Endodermal cell (in vitro differentiated cells): Measurements from ENCODE around the gene FAM13C. TPM values are rescaled to one million over a fixed set of nuclear protein-coding genes. Genes with fewer than 3 reads are reported as not detected.

Experiments used
- DNase-seq: peaks from one replicate; pipeline ENCODE4 v3.0.0-alpha.2; 2017
- H3K27ac ChIP-seq: 2 replicates; pipeline ENCODE4 v1.5.1; 2013; ENCODE audit warnings: mild to moderate bottlenecking, low read depth, low read length, moderate library complexity
- H3K27me3 ChIP-seq: 2 replicates; pipeline ENCODE4 v1.6.1; 2013; ENCODE audit warnings: mild to moderate bottlenecking, low read length, moderate library complexity; ENCODE audit not compliant: insufficient read depth, control insufficient read depth, poor library complexity, severe bottlenecking
- H3K36me3 ChIP-seq: 2 replicates; pipeline ENCODE4 v1.7.0; 2013; ENCODE audit warnings: mild to moderate bottlenecking, low read length, moderate library complexity; ENCODE audit not compliant: control insufficient read depth, insufficient read depth
- H3K4me1 ChIP-seq: one replicate; pipeline ENCODE4 v1.7.0; 2013; ENCODE audit warnings: low read length; ENCODE audit not compliant: control insufficient read depth, insufficient read depth
- H3K4me3 ChIP-seq: 2 replicates; pipeline ENCODE4 v1.5.1; 2013; ENCODE audit warnings: mild to moderate bottlenecking, low read length, moderate library complexity
- H3K9ac ChIP-seq: 2 replicates; pipeline ENCODE4 v1.6.1; 2013; ENCODE audit warnings: mild to moderate bottlenecking, low read length, moderate library complexity; ENCODE audit not compliant: poor library complexity, severe bottlenecking; ENCODE audit errors: extremely low read depth
- H3K9me3 ChIP-seq: 2 replicates; pipeline ENCODE4 v1.6.1; 2013; ENCODE audit warnings: mild to moderate bottlenecking, low read length, moderate library complexity; ENCODE audit not compliant: control insufficient read depth
- H3K27ac Mint-ChIP-seq: 2 replicates; pipeline ENCODE4 v1.8.0; 2020; ENCODE audit warnings: mixed read lengths
- H3K27me3 Mint-ChIP-seq: 2 replicates; pipeline ENCODE4 v1.8.0; 2021; ENCODE audit warnings: mild to moderate bottlenecking, mixed read lengths; ENCODE audit not compliant: insufficient read depth
- H3K36me3 Mint-ChIP-seq: 2 replicates; pipeline ENCODE4 v1.8.0; 2020; ENCODE audit warnings: low read depth, mixed read lengths
- H3K4me1 Mint-ChIP-seq: 2 replicates; pipeline ENCODE4 v1.8.0; 2020; ENCODE audit warnings: mixed read lengths
- H3K4me3 Mint-ChIP-seq: 2 replicates; pipeline ENCODE4 v1.8.0; 2020; ENCODE audit warnings: mild to moderate bottlenecking, moderate library complexity, mixed read lengths
- H3K9me3 Mint-ChIP-seq: 2 replicates; pipeline ENCODE4 v1.8.0; 2020; ENCODE audit warnings: mild to moderate bottlenecking, mixed read lengths
- WGBS, 2 experiments: methylation state at CpG; one replicate each; pipeline versions ENCODE4 v1.1.5 to v1.1.7; 2013; ENCODE audit warnings: missing lambda C conversion rate in 2 of 2, mixed read lengths in 1 of 2; ENCODE audit not compliant: insufficient coverage in 1 of 2, insufficient read length in 1 of 2; 5-methylcytosine and 5-hydroxymethylcytosine counted together
- total RNA-seq, 2 donors: library from RNA; stranded (reverse); fragmentation: NEBNext Ultra II Directional in 1 of 2; extraction: Animal tissue kit (Norgen Biotek cat#: 25700) in 1 of 2; gene quantifications; 2 replicates in 1 of 2; 3 replicates in 1 of 2; pipeline ENCODE4 v1.2.1, GENCODE V29; 2021
- TF ChIP-seq, protein P1 (sequence below): fragments of 200-600 bp; sonication (generic); conservative IDR thresholded peaks from 2 replicates; pipeline ENCODE4 v1.5.0; 2021; ENCODE audit warnings: antibody characterized with exemption, mild to moderate bottlenecking

The FAM13C gene
- total RNA-seq, 2 donors from 2014 or later: 2.5 to 3.7 TPM

GRCh38 chr10:59358576-59358975 lies 3.8 kb downstream of the FAM13C start:
- no peak for DNase-seq
- H3K27ac Mint-ChIP-seq: no peak overlapping the region
- H3K4me1 ChIP-seq: peaks cover 10% of the 10 kb centered on the region

DNA sequence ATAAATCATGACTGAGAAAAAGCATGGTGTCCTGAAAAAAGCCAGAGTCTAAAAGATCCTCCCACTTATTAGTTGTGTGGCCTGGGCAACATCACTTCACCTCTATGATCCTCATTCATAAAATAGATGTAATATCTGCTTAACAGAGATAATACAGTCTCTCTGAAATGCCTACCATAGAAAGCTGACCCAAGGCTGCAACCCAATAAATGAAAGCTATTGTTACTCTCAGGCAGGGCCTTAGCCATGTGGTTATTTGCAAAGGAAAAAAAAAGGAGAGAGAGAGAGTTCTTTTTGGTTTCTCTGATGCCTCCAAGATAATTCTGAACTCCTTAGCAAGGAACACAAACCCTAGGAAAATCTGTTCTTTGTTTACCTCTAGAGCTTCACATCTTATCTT lies 7.9 kb downstream of the FAM13C start:
- Mint-ChIP-seq H3K9me3 (no peaks in the 10 kb centered on the region), H3K36me3 (peaks cover 2% of the 10 kb centered on the region), H3K4me1 (no peaks in the 10 kb centered on the region), H3K27me3 (peaks cover 7% of the 10 kb centered on the region), H3K27ac (no peak overlapping the region), H3K4me3 (no peak overlapping the region)
- H3K36me3 ChIP-seq: peaks cover 43% of the 10 kb centered on the region
- TF ChIP-seq, protein P1, sequence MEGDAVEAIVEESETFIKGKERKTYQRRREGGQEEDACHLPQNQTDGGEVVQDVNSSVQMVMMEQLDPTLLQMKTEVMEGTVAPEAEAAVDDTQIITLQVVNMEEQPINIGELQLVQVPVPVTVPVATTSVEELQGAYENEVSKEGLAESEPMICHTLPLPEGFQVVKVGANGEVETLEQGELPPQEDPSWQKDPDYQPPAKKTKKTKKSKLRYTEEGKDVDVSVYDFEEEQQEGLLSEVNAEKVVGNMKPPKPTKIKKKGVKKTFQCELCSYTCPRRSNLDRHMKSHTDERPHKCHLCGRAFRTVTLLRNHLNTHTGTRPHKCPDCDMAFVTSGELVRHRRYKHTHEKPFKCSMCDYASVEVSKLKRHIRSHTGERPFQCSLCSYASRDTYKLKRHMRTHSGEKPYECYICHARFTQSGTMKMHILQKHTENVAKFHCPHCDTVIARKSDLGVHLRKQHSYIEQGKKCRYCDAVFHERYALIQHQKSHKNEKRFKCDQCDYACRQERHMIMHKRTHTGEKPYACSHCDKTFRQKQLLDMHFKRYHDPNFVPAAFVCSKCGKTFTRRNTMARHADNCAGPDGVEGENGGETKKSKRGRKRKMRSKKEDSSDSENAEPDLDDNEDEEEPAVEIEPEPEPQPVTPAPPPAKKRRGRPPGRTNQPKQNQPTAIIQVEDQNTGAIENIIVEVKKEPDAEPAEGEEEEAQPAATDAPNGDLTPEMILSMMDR: no peak
- no peak overlapping the region for H3K4me3 ChIP-seq
- H3K9ac ChIP-seq: no peak overlapping the region
- DNase-seq: no peak
- H3K4me1 ChIP-seq: peaks cover 7% of the 10 kb centered on the region
- no peaks in the 10 kb centered on the region for H3K27me3 ChIP-seq
- H3K9me3 ChIP-seq: no peaks in the 10 kb centered on the region
- no peak overlapping the region for H3K27ac ChIP-seq

More at GRCh38 chr10:59358576-59358975, 3.8 kb downstream of the FAM13C start:
- H3K27me3 Mint-ChIP-seq: peaks cover 13% of the 10 kb centered on the region
- no peaks in the 10 kb centered on the region for H3K9me3 ChIP-seq
- TF ChIP-seq, protein P1: no peak
- H3K36me3 ChIP-seq: peaks cover 12% of the 10 kb centered on the region
- no peaks in the 10 kb centered on the region for H3K27me3 ChIP-seq
- H3K9ac ChIP-seq: no peak overlapping the region
- H3K27ac ChIP-seq: no peak overlapping the region
- no peaks in the 10 kb centered on the region for H3K9me3 Mint-ChIP-seq
- no peak overlapping the region for H3K4me3 Mint-ChIP-seq
- H3K4me3 ChIP-seq: peak overlapping the region; percentile 21
- H3K36me3 Mint-ChIP-seq: no peaks in the 10 kb centered on the region
- H3K4me1 Mint-ChIP-seq: peaks cover 14% of the 10 kb centered on the region

DNA sequence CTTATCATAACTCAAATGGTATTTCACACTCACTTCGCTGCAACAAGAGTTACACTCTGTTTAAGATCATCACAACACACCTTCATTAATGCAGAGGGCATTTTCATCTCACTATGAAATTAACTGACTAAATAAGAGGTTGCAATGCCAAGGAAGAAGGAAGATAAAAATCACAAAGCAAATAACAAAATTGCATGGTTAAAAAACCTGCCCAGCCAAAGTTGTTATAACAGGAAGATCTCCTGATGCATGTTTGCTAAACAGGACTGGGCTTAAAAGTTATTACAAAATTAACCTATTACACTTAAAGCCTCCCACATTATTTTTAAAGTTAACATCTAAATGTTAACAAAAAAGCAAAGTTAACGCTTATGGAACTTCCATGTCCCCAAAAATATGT lies 11.8 kb downstream of the FAM13C start:
- Histone ChIP-seq H3K27ac (no peak overlapping the region), H3K9me3 (peaks cover 10% of the 10 kb centered on the region), H3K36me3 (peaks cover 53% of the 10 kb centered on the region), H3K4me1 (peaks cover 7% of the 10 kb centered on the region), H3K9ac (no peak overlapping the region), H3K4me3 (no peak overlapping the region), H3K27me3 (no peaks in the 10 kb centered on the region)
- Mint-ChIP-seq H3K36me3 (peaks cover 2% of the 10 kb centered on the region), H3K4me1 (peaks cover 4% of the 10 kb centered on the region), H3K9me3 (no peaks in the 10 kb centered on the region), H3K4me3 (no peak overlapping the region), H3K27ac (no peak overlapping the region), H3K27me3 (no peaks in the 10 kb centered on the region)
- TF ChIP-seq, protein P1: no peak
- DNase-seq: no peak
- 86 to 100% methylated on average over 2 of the region's 2 CpGs for WGBS, 2 experiments
